ENCODE measurements around the gene ZNF786. TPM values are rescaled to one million over a fixed set of nuclear protein-coding genes. Genes with fewer than 3 reads are reported as not detected.

Gene ZNF786
- total RNA-seq, 1 experiment from 2014 or later: 4.2 TPM

- Histone ChIP-seq H3K79me2 (ENCODE audit: low read length) (peaks cover 28% of the 10 kb centered on the region), H3K4me3 (ENCODE audit: low read length) (no peak overlapping the region), H3K9me2 (replicated peaks; ENCODE audit: low read length) (no peaks in the 10 kb centered on the region), H4K20me1 (ENCODE audit: low read length) (no peaks in the 10 kb centered on the region), H3K36me3 (ENCODE audit: low read depth, low read length) (no peaks in the 10 kb centered on the region), H3K9me3 (ENCODE audit: low read length) (no peaks in the 10 kb centered on the region), H2AFZ (ENCODE audit: low read length) (no peak overlapping the region), H3K27ac (ENCODE audit: low read length) (no peak overlapping the region), H3K27me3 (ENCODE audit: low read length) (no peaks in the 10 kb centered on the region), H3K9ac (ENCODE audit: low read length) (no peak overlapping the region), H3K4me1 (ENCODE audit: insufficient read depth, low read length) (no peaks in the 10 kb centered on the region), H3K4me2 (ENCODE audit: low read length) (no peak overlapping the region), H3F3A (ENCODE audit: low read length, unreplicated experiment) (no peaks in the 10 kb centered on the region)
- intact Hi-C loops (cut with micrococcal nuclease): no loop called here
- POLR2A ChIA-PET (ENCODE audit: unreplicated experiment): no interaction called here
- DNase-seq (no peak), ATAC-seq (no peak)
- BruUV-seq (replicated peaks): no TSS peak
- CTCF ChIA-PET: no interaction called here
- TF ChIP-seq EZH2 (IDR thresholded peaks at IDR 0.05; ENCODE audit: low read length, unreplicated experiment) (no peak), CTCF (conservative IDR thresholded peaks at IDR 0.05; ENCODE audit: low read depth, low read length) (no peak), EZH2phosphoT487 (IDR thresholded peaks at IDR 0.05; ENCODE audit: borderline replicate concordance, low read length) (no peak)
Measured at GRCh38 chr7:149084407-149084806, 6.1 kb downstream of the ZNF786 start.

- Histone ChIP-seq H4K20me1 (ENCODE audit: low read length) (no peaks in the 10 kb centered on the region), H3K27ac (ENCODE audit: low read length) (no peak overlapping the region), H3K36me3 (ENCODE audit: low read depth, low read length) (no peaks in the 10 kb centered on the region), H3K4me2 (ENCODE audit: low read length) (no peak overlapping the region), H3K4me3 (ENCODE audit: low read length) (no peak overlapping the region), H3F3A (ENCODE audit: low read length, unreplicated experiment) (no peaks in the 10 kb centered on the region), H3K27me3 (ENCODE audit: low read length) (no peaks in the 10 kb centered on the region), H3K9me3 (ENCODE audit: low read length) (no peaks in the 10 kb centered on the region), H3K4me1 (ENCODE audit: insufficient read depth, low read length) (no peaks in the 10 kb centered on the region), H3K79me2 (ENCODE audit: low read length) (peaks cover 3% of the 10 kb centered on the region; the same call in 1 of the 2 replicates), H3K9ac (ENCODE audit: low read length) (no peak overlapping the region), H2AFZ (ENCODE audit: low read length) (no peak overlapping the region), H3K9me2 (replicated peaks; ENCODE audit: low read length) (no peaks in the 10 kb centered on the region)
- no peak for TF ChIP-seq CTCF (conservative IDR thresholded peaks at IDR 0.05; ENCODE audit: low read depth, low read length)
- TF ChIP-seq EZH2 (IDR thresholded peaks at IDR 0.05; ENCODE audit: low read length, unreplicated experiment): no peak
- no peak for TF ChIP-seq EZH2phosphoT487 (IDR thresholded peaks at IDR 0.05; ENCODE audit: borderline replicate concordance, low read length)
- CTCF ChIA-PET: no interaction called here
- DNase-seq: no peak
- no TSS peak for BruUV-seq (replicated peaks)
- POLR2A ChIA-PET (ENCODE audit: unreplicated experiment): no interaction called here
- ATAC-seq: no peak
- intact Hi-C loops (cut with micrococcal nuclease): no loop called here
Measured at GRCh38 chr7:149081914-149082313, 8.6 kb downstream of the ZNF786 start.

GRCh38 chr7:149077594-149077993 lies 12.9 kb downstream of the ZNF786 start:
- Histone ChIP-seq H4K20me1 (ENCODE audit: low read length) (no peaks in the 10 kb centered on the region), H3K9ac (ENCODE audit: low read length) (no peak overlapping the region), H3K36me3 (ENCODE audit: low read depth, low read length) (peaks cover 3% of the 10 kb centered on the region; the same call in 1 of the 2 replicates), H3K9me2 (replicated peaks; ENCODE audit: low read length) (no peaks in the 10 kb centered on the region), H3F3A (ENCODE audit: low read length, unreplicated experiment) (no peaks in the 10 kb centered on the region), H3K4me1 (ENCODE audit: insufficient read depth, low read length) (no peaks in the 10 kb centered on the region), H3K4me2 (ENCODE audit: low read length) (no peak overlapping the region), H3K4me3 (ENCODE audit: low read length) (no peak overlapping the region), H3K27me3 (ENCODE audit: low read length) (no peaks in the 10 kb centered on the region), H3K79me2 (ENCODE audit: low read length) (no peaks in the 10 kb centered on the region), H3K27ac (ENCODE audit: low read length) (no peak overlapping the region), H3K9me3 (ENCODE audit: low read length) (no peaks in the 10 kb centered on the region), H2AFZ (ENCODE audit: low read length) (no peak overlapping the region)
- no peak for ATAC-seq
- intact Hi-C loops (cut with micrococcal nuclease): no loop called here
- no peak for DNase-seq
- TF ChIP-seq EZH2phosphoT487 (IDR thresholded peaks at IDR 0.05; ENCODE audit: borderline replicate concordance, low read length) (no peak), CTCF (conservative IDR thresholded peaks at IDR 0.05; ENCODE audit: low read depth, low read length) (no peak), EZH2 (IDR thresholded peaks at IDR 0.05; ENCODE audit: low read length, unreplicated experiment) (no peak)
- CTCF ChIA-PET: no interaction called here
- POLR2A ChIA-PET (ENCODE audit: unreplicated experiment): no interaction called here
- BruUV-seq (replicated peaks): no TSS peak
